ENCODE measurements around the gene TCEAL9.
"Not testable (repeated sequence)": the region's sequence is repeated elsewhere in the genome, so short reads cannot be mapped to it uniquely, and the experiment has no call there.

Gene TCEAL9, protein sequence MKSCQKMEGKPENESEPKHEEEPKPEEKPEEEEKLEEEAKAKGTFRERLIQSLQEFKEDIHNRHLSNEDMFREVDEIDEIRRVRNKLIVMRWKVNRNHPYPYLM

DNA sequence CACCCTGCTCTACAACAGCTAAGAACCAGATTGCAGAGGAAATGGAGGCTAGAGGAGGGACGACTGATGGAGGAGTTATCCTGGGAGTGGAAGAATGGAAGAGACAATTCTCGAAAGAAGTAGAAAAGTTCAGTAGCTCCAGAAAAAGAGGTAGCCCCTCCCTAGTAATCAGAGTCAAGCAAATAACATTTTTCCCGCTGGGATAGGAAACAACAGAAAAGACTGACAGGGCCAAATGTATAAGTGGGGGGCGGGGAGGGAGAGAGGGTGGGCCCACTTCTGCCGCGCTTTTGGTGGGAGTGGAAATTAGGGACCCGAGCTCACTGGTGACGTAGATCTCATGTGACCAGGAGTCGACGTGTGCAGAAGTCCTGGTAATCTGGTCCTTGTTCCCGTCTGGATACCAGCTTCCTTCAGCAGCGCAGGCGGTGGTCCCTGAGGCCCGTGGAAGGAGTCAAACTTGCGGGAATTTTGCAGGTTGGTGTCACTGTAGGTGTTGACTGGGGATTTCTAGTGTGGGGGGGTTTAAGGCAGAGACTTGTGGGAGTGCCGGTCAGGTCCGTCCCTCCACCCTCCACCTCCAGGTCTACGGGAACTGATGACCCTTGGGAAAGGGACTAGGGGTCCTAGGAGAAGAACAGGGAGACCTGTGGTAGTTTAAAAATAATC, at the start of gene TCEAL9:
Gene TCEAL9 (plus strand): TSS at position 377 of the 669 bp plus-strand sequence. CDS start 1,179 bp downstream, outside the sequence.
- in situ Hi-C loops (cut with HindIII; ENCODE audit: low sequenced_read_pairs), result no loop called here

DNA sequence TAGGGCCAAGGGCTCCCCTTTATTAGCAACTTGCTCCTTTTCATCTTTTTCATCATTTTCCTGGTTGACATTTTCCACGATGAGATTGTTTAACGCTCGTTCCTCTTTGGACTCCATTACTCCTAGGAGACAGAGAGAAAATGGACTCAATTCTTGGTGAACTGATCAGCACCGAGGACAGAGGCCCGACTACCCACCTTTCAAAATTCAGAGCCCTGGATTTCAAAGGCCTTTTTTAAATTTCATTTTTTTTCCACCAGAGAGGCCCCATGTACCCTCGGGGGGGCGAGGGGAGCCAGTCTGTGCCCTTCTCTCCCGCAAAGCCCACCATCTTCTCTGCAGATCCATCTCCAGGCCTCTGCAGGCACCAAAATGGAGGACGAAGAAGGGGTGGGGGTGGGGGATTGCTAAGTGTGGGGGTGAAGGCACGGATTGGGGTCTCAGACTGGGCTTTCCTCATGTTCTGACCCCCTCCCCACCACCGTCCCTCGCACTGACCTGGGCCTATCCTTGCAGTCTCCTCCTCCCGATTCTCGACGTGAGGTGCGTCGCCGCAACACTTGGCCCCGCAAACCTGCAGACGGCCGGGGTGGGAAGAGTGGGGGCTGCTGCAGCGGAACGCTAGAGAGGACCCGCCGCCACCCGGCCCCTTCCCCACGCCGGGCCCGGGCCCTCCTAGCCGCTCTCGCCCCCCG, 46.3 kb upstream of the TCEAL9 start:
- in situ Hi-C loops (cut with HindIII; ENCODE audit: low sequenced_read_pairs), result no loop called here

DNA sequence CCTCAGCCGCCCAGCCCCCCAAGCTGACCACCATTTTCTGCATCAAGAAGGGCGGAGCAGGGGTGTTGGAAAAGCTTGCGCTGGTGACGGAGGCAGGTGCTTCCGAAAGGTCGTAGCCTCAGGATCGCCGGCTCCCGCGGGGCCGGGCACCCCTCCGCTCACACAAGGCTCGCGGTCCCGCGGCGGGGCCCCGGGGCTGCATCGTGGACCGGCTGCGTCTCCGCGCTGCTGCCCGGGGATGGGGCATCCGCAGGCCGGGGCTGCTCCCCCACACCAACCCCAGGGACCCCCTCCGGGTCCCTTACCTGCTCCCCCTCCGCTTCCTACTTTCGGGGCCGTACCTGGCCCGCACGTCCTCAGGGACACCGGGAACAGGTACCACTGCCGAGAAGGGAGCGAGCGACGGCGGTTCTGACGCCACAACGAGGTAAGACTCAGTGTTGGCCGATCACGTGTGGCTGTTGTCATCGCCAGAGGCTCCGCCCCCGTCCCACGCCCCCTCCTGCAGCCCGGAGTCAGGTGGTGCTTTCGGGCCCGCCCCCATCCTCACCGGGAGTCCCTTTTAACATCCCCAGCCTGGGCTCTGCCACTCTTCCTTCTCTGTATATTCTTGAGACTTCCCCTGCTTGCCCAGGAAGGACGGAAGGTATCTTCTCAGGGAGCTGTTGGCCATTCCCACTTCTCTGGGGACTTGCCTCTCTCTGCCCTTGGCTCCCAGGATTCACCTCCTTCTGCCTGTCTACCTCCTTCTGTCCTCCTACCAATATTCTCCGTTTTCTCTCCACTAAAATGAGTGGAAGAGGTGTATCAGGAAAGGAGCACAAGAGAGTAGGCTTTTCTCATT, 45.5 kb upstream of the TCEAL9 start, which contains the start of gene BEX2:
Gene BEX2 (minus strand): TSS at position 436 of the 844 bp plus-strand sequence. CDS start 1,014 bp downstream, outside the sequence.
- in situ Hi-C loops (cut with HindIII; ENCODE audit: low sequenced_read_pairs), result no loop called here

DNA sequence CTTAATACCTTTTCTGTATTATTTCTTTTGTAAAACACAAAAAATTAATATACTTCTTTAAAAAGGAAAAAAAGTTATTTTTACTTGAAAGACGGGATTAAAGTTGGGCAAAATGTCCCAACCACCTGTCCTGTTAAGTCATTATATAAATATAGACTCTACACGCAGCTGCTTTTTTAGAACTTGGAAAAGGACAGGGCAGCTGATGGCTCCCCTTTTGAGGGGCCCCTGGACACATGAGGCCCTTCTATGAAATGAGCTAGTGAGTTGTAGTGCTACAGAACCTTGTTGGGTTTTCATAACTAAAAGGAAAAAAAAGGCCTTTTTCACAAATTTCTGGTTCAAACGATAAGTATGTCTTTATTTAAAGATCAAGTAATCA, 44.9 kb upstream of the TCEAL9 start:
- in situ Hi-C loops (cut with HindIII; ENCODE audit: low sequenced_read_pairs), result no loop called here

DNA sequence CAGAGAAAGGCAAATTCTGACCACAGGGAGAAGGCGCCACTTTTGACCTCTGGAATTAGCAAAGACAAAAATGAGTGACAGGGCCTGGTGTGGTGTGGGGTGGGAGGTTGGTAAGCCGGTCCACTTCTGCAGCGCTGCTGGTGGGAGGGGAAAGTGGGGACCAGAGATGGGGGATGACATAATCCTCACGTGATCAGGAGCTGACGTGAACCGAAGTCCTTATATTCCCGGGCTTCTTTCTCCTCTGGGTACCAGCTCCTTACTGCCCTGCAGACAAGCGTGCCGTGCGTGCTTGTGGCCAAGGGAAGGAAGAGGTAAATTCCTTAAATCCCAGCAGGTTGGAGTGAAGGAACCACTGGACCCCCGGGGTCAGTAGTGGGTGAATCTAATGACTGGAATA, 26.3 kb upstream of the TCEAL9 start, which contains the start of gene TCEAL7:
Gene TCEAL7 (plus strand): TSS at position 249 of the 400 bp plus-strand sequence. CDS start 1,165 bp downstream, outside the sequence.
- in situ Hi-C loops (cut with HindIII; ENCODE audit: low sequenced_read_pairs), result no loop called here

DNA sequence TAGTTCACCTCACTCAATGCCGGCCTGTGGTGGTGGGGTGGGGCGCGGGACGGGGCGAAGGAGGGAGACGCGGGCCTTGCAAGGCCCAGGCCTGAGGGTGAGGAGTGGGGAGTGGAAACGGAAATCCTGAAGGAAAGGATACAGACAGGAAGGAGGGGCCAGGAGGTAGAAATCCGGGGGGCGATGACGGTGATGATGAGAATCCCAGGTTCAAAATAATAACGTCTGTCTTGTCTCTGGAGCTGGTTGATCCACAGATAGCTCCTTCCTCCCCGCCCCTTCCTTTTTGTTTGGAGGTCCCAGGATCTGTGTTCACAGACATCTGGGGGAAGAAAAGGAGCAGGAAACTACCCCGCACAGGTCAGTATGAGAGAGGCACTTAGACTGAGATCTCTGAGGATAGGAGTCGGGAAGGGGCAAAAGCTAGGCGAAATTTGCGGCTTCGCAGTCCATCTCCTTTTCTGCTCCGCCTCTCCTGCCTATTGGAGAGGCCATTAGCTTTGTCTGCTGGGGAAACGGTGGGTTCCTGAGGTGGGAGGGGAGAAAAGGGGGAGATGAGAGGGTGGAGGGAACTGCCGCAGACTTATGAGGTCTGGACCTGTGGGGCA, 25.5 kb upstream of the TCEAL9 start:
- in situ Hi-C loops (cut with HindIII; ENCODE audit: low sequenced_read_pairs), result no loop called here

DNA sequence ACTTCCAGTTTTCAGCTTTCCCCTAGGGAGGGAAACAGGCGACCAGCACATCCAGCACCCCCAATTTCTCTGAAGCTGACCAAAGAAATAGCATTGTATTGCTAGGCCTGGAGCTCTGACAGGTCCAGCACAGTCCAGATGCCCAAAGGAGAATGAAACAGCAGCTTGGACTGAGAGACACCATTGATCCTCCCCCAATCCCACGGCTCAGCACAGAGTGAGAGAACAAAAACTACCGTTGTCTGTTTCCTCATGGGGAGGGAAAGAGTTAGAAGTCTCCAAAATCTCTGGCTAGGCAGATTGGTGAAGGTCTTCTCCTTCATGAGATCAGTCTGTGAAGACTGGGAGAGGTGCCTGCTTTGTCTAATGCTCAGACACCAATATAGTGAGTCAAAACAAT, 17.6 kb upstream of the TCEAL9 start:
- in situ Hi-C loops (cut with HindIII; ENCODE audit: low sequenced_read_pairs), result no loop called here

DNA sequence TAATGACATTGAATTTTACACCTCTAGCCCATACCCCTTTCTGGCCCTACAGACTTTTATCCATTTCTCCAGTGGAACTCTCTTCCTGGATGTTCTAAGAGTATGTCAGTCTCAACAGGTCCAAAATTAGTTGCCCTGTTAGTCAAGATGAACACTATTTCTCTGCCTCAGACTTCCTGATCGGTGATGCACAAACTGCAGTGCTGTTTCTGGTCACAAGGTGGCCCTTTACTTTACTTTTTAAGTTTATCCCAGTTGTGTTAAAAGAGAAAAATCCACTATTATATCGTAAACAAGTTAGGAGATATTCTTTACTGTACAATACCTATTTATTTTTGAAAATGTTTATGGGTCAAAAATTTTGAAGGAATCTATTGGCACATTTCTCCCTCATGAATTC, 13.2 kb upstream of the TCEAL9 start:
- in situ Hi-C loops (cut with HindIII; ENCODE audit: low sequenced_read_pairs), result no loop called here

DNA sequence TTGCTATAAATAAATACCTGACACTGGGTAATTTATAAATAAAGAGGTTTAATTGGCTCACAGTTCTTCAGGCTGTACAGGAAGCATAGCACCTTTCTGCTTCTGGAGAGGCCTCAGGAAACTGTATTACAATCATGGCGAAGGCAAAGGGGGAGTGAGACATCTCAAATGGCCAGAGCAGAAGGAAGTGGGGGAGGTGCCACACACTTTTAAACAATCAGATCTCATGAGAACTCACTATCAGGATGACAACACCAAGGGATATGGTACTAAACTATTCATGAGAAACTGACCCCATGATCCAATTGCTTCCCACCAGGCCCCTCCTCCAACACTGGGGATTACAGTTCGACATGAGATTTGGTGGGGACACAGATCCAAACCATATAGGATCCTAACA, 11.7 kb upstream of the TCEAL9 start:
- in situ Hi-C loops (cut with HindIII; ENCODE audit: low sequenced_read_pairs), result no loop called here

DNA sequence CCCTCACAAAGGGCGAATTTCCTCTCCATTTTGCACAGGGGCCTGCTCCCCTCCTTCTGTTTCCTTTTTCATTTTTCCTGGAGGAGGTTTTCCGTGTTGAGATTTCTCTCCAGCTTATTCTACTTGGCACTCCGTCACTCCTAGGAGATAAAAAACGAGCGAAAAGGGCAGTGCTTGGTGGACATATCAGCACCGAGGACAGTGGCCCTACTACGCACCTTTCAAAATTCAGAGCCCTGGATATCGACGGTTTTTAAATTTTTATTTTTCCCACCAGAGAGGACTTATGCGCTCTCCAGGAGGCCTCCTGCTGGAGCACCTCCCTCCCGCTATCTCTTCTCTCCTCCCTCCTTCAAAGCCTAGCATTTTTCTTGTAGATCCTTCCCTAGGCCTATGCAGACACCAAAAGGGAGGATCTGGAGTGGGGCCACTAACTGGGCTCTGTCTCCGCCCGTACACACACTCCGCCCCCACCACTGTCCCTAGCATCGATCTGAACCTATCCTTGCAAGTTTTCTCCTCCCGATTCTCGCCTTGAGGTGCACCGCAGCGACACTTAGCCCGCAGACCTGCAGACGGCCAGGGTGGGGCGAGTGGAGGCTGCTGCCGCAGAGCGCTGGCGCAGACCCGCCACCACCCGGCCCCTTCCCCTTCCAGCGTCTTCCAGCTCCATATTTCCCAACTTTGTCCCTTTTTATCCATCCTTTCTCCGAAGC, 8.5 kb upstream of the TCEAL9 start:
- in situ Hi-C loops (cut with HindIII; ENCODE audit: low sequenced_read_pairs), result no loop called here

DNA sequence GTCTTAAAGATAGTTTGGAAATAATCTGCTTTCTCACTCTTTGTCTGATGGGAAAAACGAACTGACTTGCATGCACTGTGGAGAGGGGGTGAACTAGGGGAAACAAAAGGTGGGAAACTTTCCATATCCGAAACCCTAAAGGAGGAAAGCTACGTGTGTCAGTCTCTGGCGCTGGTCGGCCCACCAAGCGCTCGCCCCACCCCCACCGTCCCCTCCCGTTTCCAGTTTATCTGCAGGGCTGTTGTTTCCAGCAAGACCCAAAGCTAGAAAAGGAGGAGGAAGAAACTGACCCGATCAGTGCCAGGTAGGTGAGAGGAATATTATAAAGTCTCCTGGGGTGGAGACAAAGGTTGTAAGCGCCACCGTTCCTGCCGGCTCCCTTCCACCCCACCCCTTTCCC, 552 bp downstream of the TCEAL9 start:
- in situ Hi-C loops (cut with HindIII; ENCODE audit: low sequenced_read_pairs), result no loop called here

DNA sequence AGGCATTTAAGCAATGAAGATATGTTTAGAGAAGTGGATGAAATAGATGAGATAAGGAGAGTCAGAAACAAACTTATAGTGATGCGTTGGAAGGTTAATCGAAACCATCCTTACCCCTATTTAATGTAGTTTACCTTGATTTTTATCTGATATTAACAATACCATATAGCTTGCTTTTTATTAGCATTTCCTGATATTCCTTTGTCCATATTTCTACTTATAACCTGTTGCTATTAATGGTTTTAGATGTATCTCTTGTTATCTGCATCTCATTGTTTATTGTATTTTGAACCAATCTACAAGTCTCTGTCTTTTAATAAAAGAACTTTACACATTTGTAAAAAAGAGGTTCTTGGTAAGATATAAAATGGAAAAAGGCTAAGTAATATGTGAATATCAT, 1.6 kb downstream of the TCEAL9 start:
- in situ Hi-C loops (cut with HindIII; ENCODE audit: low sequenced_read_pairs), result no loop called here

DNA sequence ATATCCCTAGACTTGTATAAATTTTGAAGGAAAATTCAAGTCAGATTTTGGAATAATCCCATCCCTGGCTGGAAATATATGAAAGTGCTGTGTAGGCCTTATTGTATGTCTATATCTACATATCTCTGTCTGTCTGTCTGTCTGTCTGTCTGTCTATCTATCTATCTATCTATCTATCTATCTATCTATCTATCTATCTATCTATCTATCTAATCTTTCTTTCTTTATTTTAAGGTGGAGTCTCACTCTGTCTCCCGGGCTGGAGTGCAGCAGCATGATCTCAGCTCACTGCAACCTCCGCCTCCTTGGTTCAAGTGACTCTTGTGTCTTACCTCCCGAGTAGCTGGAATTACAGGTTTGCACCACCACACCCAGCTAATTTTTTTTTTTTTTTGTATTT, 3.3 kb downstream of the TCEAL9 start:
- in situ Hi-C loops (cut with HindIII; ENCODE audit: low sequenced_read_pairs), result not testable (repeated sequence)

DNA sequence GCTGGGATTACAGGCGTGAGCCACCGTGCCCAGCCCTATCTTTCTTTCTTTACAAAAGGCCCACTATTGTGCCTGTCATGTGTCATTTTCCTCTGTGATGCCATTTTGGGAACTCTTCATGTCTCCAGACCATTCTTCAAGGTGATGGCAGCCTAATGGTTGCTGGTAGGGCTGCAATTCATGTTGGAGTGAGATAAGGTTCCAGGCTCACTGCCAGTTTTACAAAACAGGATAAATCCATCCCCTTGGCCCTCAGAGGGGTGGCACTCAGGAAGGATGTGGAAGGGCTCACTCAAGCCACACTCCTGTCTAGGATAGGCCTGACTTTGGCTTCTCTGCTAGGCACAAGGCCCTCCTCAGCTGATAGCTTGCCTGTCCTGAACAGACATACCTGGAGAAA, 3.8 kb downstream of the TCEAL9 start:
- in situ Hi-C loops (cut with HindIII; ENCODE audit: low sequenced_read_pairs), result no loop called here

DNA sequence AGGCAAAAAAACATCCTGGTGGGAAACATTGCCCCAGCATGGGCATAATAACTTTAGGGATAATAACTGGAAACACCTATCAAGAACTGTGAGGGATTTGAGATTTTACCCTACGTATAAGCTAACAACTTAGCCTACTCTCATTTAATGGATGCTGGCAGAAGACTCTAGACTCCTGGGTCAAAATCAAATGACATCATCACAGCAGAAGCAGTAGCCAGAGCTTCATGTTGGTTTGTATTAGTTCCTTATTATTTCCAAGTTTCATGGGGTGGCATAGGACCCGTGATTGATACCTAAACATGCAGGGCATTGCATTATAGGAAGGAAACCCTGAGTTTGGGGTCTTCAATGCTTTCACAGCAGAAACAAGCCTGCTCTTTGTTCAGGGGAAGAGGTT, 4.6 kb downstream of the TCEAL9 start:
- in situ Hi-C loops (cut with HindIII; ENCODE audit: low sequenced_read_pairs), result no loop called here

DNA sequence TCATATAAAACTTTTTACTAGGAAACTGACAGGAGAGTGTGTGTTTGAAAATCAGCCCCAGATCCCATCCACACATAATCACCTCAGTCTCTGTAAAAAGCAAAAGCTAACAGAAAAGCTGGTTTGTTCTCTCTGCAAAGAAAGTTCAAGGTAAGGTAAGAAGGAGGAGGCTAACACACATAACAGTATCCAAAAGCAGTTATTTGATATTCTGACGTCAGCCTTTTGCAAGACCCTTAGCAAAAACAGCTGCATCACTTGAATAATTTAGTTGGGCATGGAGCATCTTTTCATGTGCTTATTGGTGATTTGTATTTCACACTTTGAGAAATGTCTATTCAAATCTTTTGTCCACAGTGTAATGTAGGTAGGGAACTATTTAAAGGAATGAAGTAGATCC, 5.5 kb downstream of the TCEAL9 start:
- in situ Hi-C loops (cut with HindIII; ENCODE audit: low sequenced_read_pairs), result no loop called here

DNA sequence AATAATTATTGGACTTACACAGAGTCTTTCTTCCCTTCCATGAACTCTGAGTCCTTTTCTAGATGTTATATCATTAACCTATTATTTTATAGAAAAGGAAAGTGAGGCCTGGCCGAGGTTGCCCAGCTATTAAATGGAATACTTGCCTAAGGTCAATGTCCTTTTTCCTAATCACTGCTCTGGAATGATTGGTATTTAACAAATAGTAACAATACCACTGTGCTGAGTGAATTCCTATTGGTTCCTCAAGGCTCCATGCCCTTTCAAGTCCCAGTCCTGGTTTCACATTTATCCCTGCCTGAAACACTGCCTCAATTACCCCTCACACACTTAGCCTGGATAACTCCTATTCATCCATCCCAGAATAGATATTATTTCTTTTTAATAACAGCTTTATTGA, 6.2 kb downstream of the TCEAL9 start:
- in situ Hi-C loops (cut with HindIII; ENCODE audit: low sequenced_read_pairs), result no loop called here

DNA sequence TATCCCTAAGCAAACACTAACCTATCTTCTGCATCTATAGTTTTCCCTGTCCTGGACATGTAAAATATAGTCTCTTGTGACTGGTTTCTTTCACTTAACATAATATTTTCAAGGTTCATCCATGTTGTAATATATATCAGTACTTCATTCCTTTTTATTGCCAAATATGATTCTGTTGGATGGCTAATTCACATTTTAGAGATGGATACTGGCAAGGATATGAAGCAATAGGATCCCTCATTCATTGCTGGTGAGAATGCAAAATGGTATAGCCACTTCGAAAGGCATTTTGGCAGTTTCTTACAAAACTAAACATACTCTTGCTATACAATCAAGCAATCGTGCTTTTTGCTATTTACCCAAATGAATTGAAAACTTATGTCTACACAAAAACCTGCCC, 6.7 kb downstream of the TCEAL9 start:
- in situ Hi-C loops (cut with HindIII; ENCODE audit: low sequenced_read_pairs), result no loop called here

DNA sequence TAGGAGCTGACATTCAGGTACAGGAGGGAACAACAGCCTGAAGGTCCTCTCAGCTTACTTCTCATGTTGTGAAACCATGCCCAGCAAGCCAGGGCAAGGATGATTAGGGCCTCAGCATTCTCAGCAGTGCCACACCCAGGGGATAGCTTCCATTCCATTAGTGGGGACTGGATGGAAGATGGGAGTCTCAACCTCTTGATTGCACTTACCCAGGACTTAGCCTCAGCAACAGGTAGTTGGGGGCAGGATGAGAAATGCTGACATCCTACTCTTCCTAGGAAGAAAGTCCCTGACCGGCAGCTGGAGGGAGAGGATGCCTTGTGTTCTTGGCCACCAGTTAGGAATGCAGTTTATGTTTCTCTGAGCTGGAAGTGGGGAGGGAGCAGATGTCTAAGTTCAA, 11.2 kb downstream of the TCEAL9 start:
- in situ Hi-C loops (cut with HindIII; ENCODE audit: low sequenced_read_pairs), result no loop called here

DNA sequence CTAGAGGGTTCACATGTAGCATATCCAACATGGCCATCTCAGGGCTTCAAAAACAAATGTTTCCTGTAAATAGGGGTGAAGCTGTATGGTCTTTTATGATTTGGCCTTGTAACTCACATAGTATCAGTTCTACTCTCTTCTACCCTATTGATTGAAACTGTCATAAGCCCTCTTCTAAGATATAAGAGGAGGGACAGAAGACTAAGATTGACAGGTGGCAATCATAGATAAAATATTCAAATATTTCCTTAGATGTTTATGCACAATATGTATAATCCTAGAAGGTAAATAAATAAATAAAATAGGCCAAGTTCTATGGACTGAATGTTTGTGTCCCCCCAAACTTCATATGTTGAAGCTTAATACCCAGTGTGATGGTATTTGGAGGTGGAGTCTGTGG, 13.2 kb downstream of the TCEAL9 start:
- in situ Hi-C loops (cut with HindIII; ENCODE audit: low sequenced_read_pairs), result no loop called here

Data from endothelial cell of hepatic sinusoid (primary cell).